K562 (cell line): ENCODE data around the gene HLF. TPM values are rescaled to one million over a fixed set of nuclear protein-coding genes. Genes with fewer than 3 reads are reported as not detected.

Experiments
- ATAC-seq: fragments of 200-7000 bp; cut with Tn5 transposase; 3 replicates; pipeline ENCODE4 v1.9.1; 2020; ENCODE audit warnings: moderate library complexity
- BruUV-seq: library from RNA; stranded (reverse); fragments of 400-500 nt; replicated peaks from 2 replicates; lab custom pipeline; 2021; lab: Mats Ljungman, UMichigan
- CTCF ChIA-PET: fragments of 300-600 bp; formaldehyde crosslinking; extraction: SDS; loops from one replicate; lab custom pipeline; 2021; ENCODE audit warnings: low intra/inter-chr PET ratio; lab: Yijun Ruan, JAX
- POLR2A ChIA-PET: fragments of 300-600, 350-650 bp; sonication (Branson Sonifier 250); formaldehyde crosslinking; extraction: SDS; loops from one replicate; lab custom pipeline; 2021; ENCODE audit warnings: antibody characterized with exemption, inconsistent platforms; lab: Yijun Ruan, JAX
- DNase-seq, 4 experiments: peaks; one replicate each; pipeline versions ENCODE4 v3.0.0 to v3.0.0-alpha.2; 2011 to 2018; ENCODE audit warnings: low spot score in 3 of 4, mixed read lengths in 3 of 4; ENCODE audit errors: extremely low read depth in 1 of 4
- FAIRE-seq: peaks from 2 replicates; lab custom pipeline; 2011; peaks lifted over from hg19 to GRCh38; lab: Jason Lieb, UNC
- H2AFZ ChIP-seq: 2 replicates; pipeline ENCODE4 v1.6.0; 2011; ENCODE audit warnings: low read depth, low read length, control low read depth, inconsistent platforms
- H3K27ac ChIP-seq: fragments of 200-600 bp; 3 replicates; pipeline ENCODE4 v1.8.0; 2011; ENCODE audit warnings: low read depth, mild to moderate bottlenecking, control low read depth, inconsistent platforms, low read length, moderate library complexity, mixed read lengths; ENCODE audit errors: extremely low read depth
- H3K27me3 ChIP-seq, 2 experiments: fragments of 300-600 bp in 1 of 2; 2 replicates in 1 of 2; 3 replicates in 1 of 2; pipeline versions ENCODE4 v1.6.0 to v1.8.0; 2011; ENCODE audit warnings: inconsistent platforms in 2 of 2, low read length in 2 of 2, mild to moderate bottlenecking in 1 of 2, mixed read lengths in 1 of 2, moderate library complexity in 1 of 2; ENCODE audit not compliant: control insufficient read depth in 2 of 2, insufficient read depth in 2 of 2
- H3K36me3 ChIP-seq: fragments of 300-600 bp; 3 replicates; pipeline ENCODE4 v1.8.0; 2011; ENCODE audit warnings: mild to moderate bottlenecking, low read length, inconsistent platforms; ENCODE audit not compliant: control insufficient read depth, insufficient read depth
- H3K4me1 ChIP-seq, 2 experiments: fragments of 200-600 bp in 1 of 2; replicated peaks in 1 of 2; 2 replicates in 1 of 2; 3 replicates in 1 of 2; pipeline versions ENCODE4 v1.5.1 to v1.8.0; 2011; ENCODE audit warnings: inconsistent platforms in 2 of 2, low read length in 2 of 2, mild to moderate bottlenecking in 1 of 2, mixed read lengths in 1 of 2, moderate library complexity in 1 of 2; ENCODE audit not compliant: control insufficient read depth in 2 of 2, insufficient read depth in 2 of 2
- H3K4me2 ChIP-seq: 2 replicates; pipeline ENCODE4 v1.6.1; 2011; ENCODE audit warnings: low read length, control low read depth, inconsistent platforms, mixed read lengths; ENCODE audit not compliant: insufficient read depth
- H3K4me3 ChIP-seq: fragments of 200-600 bp; sonication (generic), shearing (Covaris generic); 2 replicates; pipeline ENCODE4 v1.5.1; 2016; ENCODE audit warnings: control low read depth, inconsistent platforms
- H3K79me2 ChIP-seq: fragments of 200-600 bp; 3 replicates; pipeline ENCODE4 v1.8.0; 2011; ENCODE audit warnings: low read length, inconsistent platforms; ENCODE audit not compliant: control insufficient read depth, insufficient read depth
- H3K9ac ChIP-seq, 2 experiments: 2 replicates each; pipeline versions ENCODE4 v1.6.0 to v1.6.1; 2011; ENCODE audit warnings: low read depth in 2 of 2, low read length in 2 of 2, control low read depth in 1 of 2, inconsistent platforms in 1 of 2, mild to moderate bottlenecking in 1 of 2, mixed read lengths in 1 of 2; ENCODE audit not compliant: insufficient read depth in 1 of 2
- H3K9me1 ChIP-seq: one replicate; pipeline ENCODE4 v1.6.0; 2011; ENCODE audit warnings: inconsistent platforms, mild to moderate bottlenecking, low read length, moderate library complexity; ENCODE audit not compliant: control insufficient read depth, insufficient read depth
- H3K9me3 ChIP-seq: replicated peaks from 2 replicates; pipeline ENCODE4 v1.5.1; 2011; ENCODE audit warnings: low read depth, low read length, inconsistent platforms; ENCODE audit not compliant: control insufficient read depth, insufficient read depth
- H4K20me1 ChIP-seq: replicated peaks from 2 replicates; pipeline ENCODE4 v1.6.1; 2011; ENCODE audit warnings: low read length, inconsistent platforms, mixed read lengths; ENCODE audit not compliant: control insufficient read depth, insufficient read depth
- AFF4 ChIP-seq: sonication (generic); formaldehyde crosslinking; IDR thresholded peaks from 2 replicates; pipeline ENCODE4 v1.8.0; 2023; ENCODE audit warnings: mild to moderate bottlenecking, missing genetic modification reagents
- CHD1 ChIP-seq: fragments of 200-600 bp; sonication (generic); IDR thresholded peaks from one replicate; pipeline ENCODE4 v1.6.1; 2012; ENCODE audit warnings: mild to moderate bottlenecking, moderate library complexity, low read length, inconsistent platforms
- ELF1 ChIP-seq: fragments of 200-800 bp; sonication (Bioruptor generic); IDR thresholded peaks from 2 replicates; pipeline ENCODE4 v1.6.1; 2016; ENCODE audit warnings: missing genetic modification characterization, missing compliant biosample characterization
- HNRNPL ChIP-seq: fragments of 200-400 bp; formaldehyde crosslinking; IDR thresholded peaks from 2 replicates; pipeline ENCODE4 v1.6.1; 2017; ENCODE audit warnings: low read depth, mild to moderate bottlenecking, low read length
- MAFK ChIP-seq: IDR thresholded peaks from 2 replicates; pipeline ENCODE4 v1.6.1; 2011; ENCODE audit warnings: low read length, improper control_type of control experiment
- MYNN ChIP-seq, 2 experiments: sonication (generic); formaldehyde crosslinking in 1 of 2; IDR thresholded peaks; 2 replicates each; pipeline versions ENCODE4 v1.5.0 to v1.6.1; 2016 to 2020; ENCODE audit warnings: antibody characterized with exemption in 1 of 2, missing genetic modification reagents in 1 of 2
- SP1 ChIP-seq: sonication (generic); formaldehyde crosslinking; IDR thresholded peaks from 2 replicates; pipeline ENCODE4 v1.8.1; 2022; ENCODE audit warnings: mild to moderate bottlenecking, missing genetic modification reagents
- STAT6 ChIP-seq: sonication (generic); formaldehyde crosslinking; IDR thresholded peaks from 2 replicates; pipeline ENCODE4 v1.8.1; 2023; ENCODE audit warnings: mild to moderate bottlenecking, missing genetic modification reagents
- THRAP3 ChIP-seq: fragments of 450-650 bp; IDR thresholded peaks from 2 replicates; pipeline ENCODE4 v1.6.1; 2016; ENCODE audit warnings: mild to moderate bottlenecking, inconsistent platforms, borderline replicate concordance
- ZBTB33 ChIP-seq: sonication (generic); formaldehyde crosslinking; IDR thresholded peaks from 2 replicates; pipeline ENCODE4 v1.8.1; 2023; ENCODE audit warnings: mild to moderate bottlenecking, missing genetic modification reagents
- ZNF23 ChIP-seq: fragments of 250-450 bp; sonication (Bioruptor Pico); IDR thresholded peaks from 2 replicates; pipeline ENCODE4 v1.4.0; 2020; ENCODE audit warnings: mild to moderate bottlenecking
- ZNF384 ChIP-seq: IDR thresholded peaks from 2 replicates; pipeline ENCODE4 v1.6.1; 2012; ENCODE audit warnings: low read depth, low read length, improper control_type of control experiment
- WGBS: fragments of 100-300 bp; shearing (Covaris generic); methylation state at CpG from one replicate; pipeline ENCODE4 v1.1.6; 2016; ENCODE audit warnings: low coverage, mixed read lengths; ENCODE audit not compliant: insufficient coverage; ENCODE audit errors: missing lambda C conversion rate; 5-methylcytosine and 5-hydroxymethylcytosine counted together
- in situ Hi-C: fragments of 300-500 bp; cut with MboI; formaldehyde crosslinking; loops from 4 replicates; pipeline ENCODE4 v1.15.0; 2018; ENCODE audit warnings: inconsistent platforms, mixed read lengths
- intact Hi-C: fragments of 100-400 bp; cut with micrococcal nuclease; formaldehyde crosslinking; loops from 2 replicates; pipeline ENCODE4 v1.14.2; 2022
- polyA plus RNA-seq, 8 experiments: library from polyadenylated mRNA; depleted of rRNA in 4 of 8; stranded (reverse) in 5 of 8; unstranded in 3 of 8; fragments of >200 nt; fragmentation: Nextera tagmentation in 2 of 8; fragmentation: Illumina TruSeq in 1 of 8; extraction: Ambion mirVana in 2 of 8; extraction: Trizol in 1 of 8; gene quantifications; 2 replicates each; pipeline versions ENCODE4 v1.2.1 to v1.2.3, GENCODE V29; 2011 to 2014; ENCODE audit warnings: inconsistent platforms in 1 of 8, missing spikeins in 1 of 8
- total RNA-seq, 7 experiments: library from RNA; depleted of rRNA in 6 of 7; stranded (reverse); fragments of >200 nt in 6 of 7; fragmentation: Illumina TruSeq in 2 of 7; extraction: Trizol in 2 of 7; gene quantifications; 2 replicates each; pipeline versions ENCODE4 v1.2.1 to v1.2.3, GENCODE V29; 2011 to 2021; ENCODE audit warnings: low replicate concordance in 1 of 7

Gene HLF
- total and polyA plus RNA-seq, 9 of the 15 experiments (the other 6 are each of a cell fraction or from before 2014, with no cell fraction given) = 0.03 to 0.24 (median 0.09) TPM

- TF ChIP-seq AFF4 (CRISPR knock-in tag) (no peak), ZNF23 (CRISPR knock-in tag) (no peak), ELF1 (tag) (no peak), THRAP3 (no peak)
These were observed 82.6 kb downstream of the HLF start (continued) for GRCh38 chr17:55347341-55347740.

GRCh38 chr17:55348749-55349354 lies 84.1 kb downstream of the HLF start:
- H3K9ac ChIP-seq = no peak overlapping the region
- DNase-seq (peak; percentile 43 to 78 (median 55)), FAIRE-seq (no peak), ATAC-seq (peak; percentile 64)
- H3K4me2 ChIP-seq = no peak overlapping the region
- H3K79me2 ChIP-seq = no peaks in the 10 kb centered on the region
- WGBS = 7% methylated on average over 10 of the region's 10 CpGs
- peak overlapping the region; percentile 86 for H2AFZ ChIP-seq
- H3K4me3 ChIP-seq = no peak overlapping the region
- H3K27ac ChIP-seq = no peak overlapping the region
- H3K9me1 ChIP-seq = no peaks in the 10 kb centered on the region
- no TSS peak for BruUV-seq
- peaks cover 10 to 25% of the 10 kb centered on the region in 2 experiments for H3K4me1 ChIP-seq
- no peaks in the 10 kb centered on the region for H3K36me3 ChIP-seq
- in situ Hi-C loops (no loop called here), intact Hi-C loops (loop anchor here (1.0 to 10.0 kb wide), 4 partner anchors 24 to 356 kb away; no protein-coding TSS in a partner anchor)
- no peaks in the 10 kb centered on the region for H3K27me3 ChIP-seq
- H3K9me3 ChIP-seq = 0 out of 2 replicates have a peak, but pooled peaks cover 2% of the 10 kb centered on the region
- no peaks in the 10 kb centered on the region for H4K20me1 ChIP-seq
- CTCF ChIA-PET = interaction anchor here (0.8 to 1.3 kb wide), 3 partner anchors 165 to 356 kb away, joined by 3 to 4 read pairs (median 3); no protein-coding TSS in a partner anchor
- POLR2A ChIA-PET = interaction anchor here (0.6 to 1.2 kb wide), 3 partner anchors 12 to 701 kb away, joined by 3 to 4 read pairs (median 3); no protein-coding TSS in a partner anchor
- TF ChIP-seq MAFK (no peak), STAT6 (no peak), ZNF384 (peak; percentile 81), SP1 (CRISPR knock-in tag) (no peak), ZBTB33 (no peak), HNRNPL (no peak), MYNN (IDR thresholded peaks at IDR 0.05) (peak; percentile 78; the same call in 1 of the 2 replicates), MYNN (CRISPR knock-in tag; IDR thresholded peaks at IDR 0.05) (no peak), CHD1 (no peak)
